ENCODE measurements around the gene SMTN. TPM values are rescaled to one million over a fixed set of nuclear protein-coding genes. Genes with fewer than 3 reads are reported as not detected.

The SMTN gene
- 1 to 10 TPM in 2 of 3 donors, under 1 TPM in 1; 0.49 to 2.7 (median 1.5) TPM for polyA plus RNA-seq

GRCh38 chr22:31080848-31081649 is at the start of gene SMTN:
TSS of gene SMTN (plus strand) at chr22:31081318. CDS start at chr22:31083259, 1,941 bp downstream.
- Mint-ChIP-seq H3K36me3 (no peaks in the 10 kb centered on the region), H3K9me3 (no peaks in the 10 kb centered on the region), H3K27me3 (ENCODE audit: low read depth in 3 of 3) (peaks cover 0 to 2% (median 2%) of the 10 kb centered on the region in 3 donors), H3K4me3 (peak within 1 kb of the TSS; percentile 80 to 89 (median 87)), H3K27ac (peak within 1 kb of the TSS; percentile 23 to 82 (median 60)), H3K4me1 (peaks cover 30 to 31% of the 10 kb centered on the region in 2 donors)
- DNase-seq, result peak; percentile 87 to 89 (median 88)

- DNase-seq, result peak in 1 of 3 donors; percentile 3
- no peaks in the 10 kb centered on the region for H3K9me3 Mint-ChIP-seq
- peaks cover 0 to 4% (median 0%) of the 10 kb centered on the region in 3 donors for H3K27me3 Mint-ChIP-seq (ENCODE audit: low read depth in 3 of 3)
- no peak overlapping the region for H3K4me3 Mint-ChIP-seq
- no peaks in the 10 kb centered on the region for H3K4me1 Mint-ChIP-seq
- no peak overlapping the region for H3K27ac Mint-ChIP-seq
- no peaks in the 10 kb centered on the region for H3K36me3 Mint-ChIP-seq
Measured at GRCh38 chr22:31036671-31037550, 44.2 kb upstream of the SMTN start.

DNA sequence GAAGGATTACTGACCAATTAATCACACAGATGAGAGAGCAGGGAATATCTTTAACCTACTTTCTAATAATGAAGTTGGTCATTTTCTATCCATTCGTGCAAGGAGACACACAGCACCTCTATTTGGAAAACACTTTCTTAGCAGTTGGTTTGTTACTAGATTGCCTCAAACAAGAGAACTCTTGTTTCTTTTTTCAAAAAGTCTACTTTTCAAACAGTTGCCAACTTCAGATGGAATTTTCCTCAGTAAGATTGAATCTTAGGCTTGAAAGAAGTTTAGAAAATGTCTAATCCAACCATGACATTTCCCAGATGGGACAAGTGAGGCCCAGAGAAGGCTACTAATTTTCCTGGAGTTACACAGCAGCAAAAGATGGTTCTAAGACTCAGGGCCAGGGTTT is 42.4 kb upstream of the SMTN start:
- Mint-ChIP-seq H3K4me1 (no peaks in the 10 kb centered on the region), H3K27ac (no peak overlapping the region), H3K4me3 (no peak overlapping the region), H3K36me3 (no peaks in the 10 kb centered on the region), H3K27me3 (ENCODE audit: low read depth in 3 of 3) (peaks cover 0 to 4% (median 0%) of the 10 kb centered on the region in 3 donors), H3K9me3 (no peaks in the 10 kb centered on the region)
- no peak for DNase-seq

- no peak overlapping the region for H3K27ac Mint-ChIP-seq
- H3K4me3 Mint-ChIP-seq, result no peak overlapping the region
- no peak for DNase-seq
- H3K36me3 Mint-ChIP-seq, result no peaks in the 10 kb centered on the region
- H3K27me3 Mint-ChIP-seq (ENCODE audit: low read depth in 3 of 3), result peaks cover 0 to 4% (median 3%) of the 10 kb centered on the region in 3 donors
- H3K9me3 Mint-ChIP-seq, result no peaks in the 10 kb centered on the region
- H3K4me1 Mint-ChIP-seq, result no peaks in the 10 kb centered on the region
Measured at GRCh38 chr22:31039393-31039792, 41.7 kb upstream of the SMTN start.

DNA sequence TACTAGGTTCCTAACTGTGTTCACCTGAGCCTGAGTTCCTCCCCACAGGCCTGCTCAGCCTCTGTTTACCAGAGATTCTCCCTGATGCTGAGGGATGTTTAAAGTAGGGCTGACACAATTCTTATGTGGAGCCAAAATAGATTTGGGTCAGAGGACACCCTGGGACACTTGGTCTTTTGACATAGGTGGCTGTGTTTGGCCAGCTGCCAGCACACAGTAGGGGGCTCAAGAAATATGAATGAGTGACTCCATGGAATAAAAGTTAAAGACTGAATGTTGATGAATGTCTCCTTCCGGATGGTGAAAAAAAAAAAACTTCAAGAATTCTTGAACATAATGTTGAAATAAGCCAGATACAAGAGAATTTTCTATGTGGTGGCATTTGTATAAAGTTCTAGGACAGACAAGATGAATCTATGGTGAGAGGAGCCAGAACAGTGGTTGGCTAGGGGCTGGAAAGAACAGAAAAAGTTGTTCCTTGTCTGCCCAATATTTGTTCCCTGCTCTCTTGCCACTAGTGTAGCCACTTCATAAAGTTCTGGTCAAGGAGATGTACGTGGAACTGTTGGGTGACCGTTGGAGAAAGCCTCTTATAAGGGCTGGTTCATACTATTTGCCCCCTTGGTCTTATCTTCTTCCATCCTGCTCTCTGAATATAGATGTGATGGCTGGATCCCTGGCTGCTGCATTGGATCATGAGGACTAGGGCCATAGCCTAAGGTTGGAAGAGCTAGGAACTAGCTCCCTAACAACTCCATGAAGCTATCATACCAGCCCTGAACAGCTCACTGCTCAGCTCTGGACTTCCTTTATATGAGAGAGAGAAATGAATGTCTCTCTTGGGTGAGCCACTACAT is 40.3 kb upstream of the SMTN start:
- H3K36me3 Mint-ChIP-seq, result no peaks in the 10 kb centered on the region
- no peak for DNase-seq
- H3K4me3 Mint-ChIP-seq, result no peak overlapping the region
- H3K9me3 Mint-ChIP-seq, result peaks cover 0 to 2% (median 0%) of the 10 kb centered on the region in 6 donors
- peaks cover 0 to 1% of the 10 kb centered on the region in 2 donors for H3K4me1 Mint-ChIP-seq
- peaks cover 0 to 6% (median 4%) of the 10 kb centered on the region in 3 donors for H3K27me3 Mint-ChIP-seq (ENCODE audit: low read depth in 3 of 3)
- no peak overlapping the region for H3K27ac Mint-ChIP-seq

DNA sequence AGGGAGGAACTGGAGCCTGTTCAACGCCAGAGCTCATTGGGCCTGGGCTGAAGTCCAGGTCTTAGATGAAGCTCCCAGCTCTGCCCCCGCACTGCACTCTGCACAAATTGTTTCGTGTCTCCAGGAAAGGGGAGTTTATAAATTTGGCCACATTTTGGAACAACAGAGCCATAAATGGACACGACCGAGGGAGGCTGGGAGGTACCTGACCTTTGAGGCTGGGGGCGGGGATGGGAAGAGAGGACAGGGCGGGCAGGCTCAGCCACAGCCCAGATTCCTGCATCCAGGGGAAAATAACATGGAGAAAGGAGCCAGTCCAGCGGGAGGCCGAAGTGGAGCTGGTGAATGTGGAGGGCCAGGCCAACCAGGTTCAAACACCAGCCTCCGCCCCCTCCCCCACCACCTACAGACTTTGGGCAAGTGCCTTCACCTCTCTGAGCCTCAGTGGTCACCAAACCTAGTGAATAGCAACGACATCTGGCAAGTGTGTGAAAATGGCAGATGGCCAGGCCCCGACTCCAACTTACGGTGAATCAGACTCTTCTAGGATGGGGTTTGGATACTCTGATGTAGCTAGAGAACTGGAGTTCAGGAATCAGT is 36.8 kb upstream of the SMTN start:
- peaks cover 7 to 14% of the 10 kb centered on the region in 2 donors for H3K4me1 Mint-ChIP-seq
- no peak for DNase-seq
- no peak overlapping the region for H3K27ac Mint-ChIP-seq
- peaks cover 0 to 6% (median 2%) of the 10 kb centered on the region in 3 donors for H3K27me3 Mint-ChIP-seq (ENCODE audit: low read depth in 3 of 3)
- peaks cover 0 to 2% (median 0%) of the 10 kb centered on the region in 6 donors for H3K9me3 Mint-ChIP-seq
- no peaks in the 10 kb centered on the region for H3K36me3 Mint-ChIP-seq
- no peak overlapping the region for H3K4me3 Mint-ChIP-seq

- DNase-seq, result no peak
- Mint-ChIP-seq H3K4me1 (peaks cover 7 to 14% of the 10 kb centered on the region in 2 donors), H3K4me3 (no peak overlapping the region), H3K36me3 (no peaks in the 10 kb centered on the region), H3K27ac (peak overlapping the region in 3 of 6 donors; percentile 9 to 75 (median 51)), H3K9me3 (peaks cover 0 to 2% (median 0%) of the 10 kb centered on the region in 6 donors), H3K27me3 (ENCODE audit: low read depth in 3 of 3) (peaks cover 0 to 7% (median 0%) of the 10 kb centered on the region in 3 donors)
Measured at GRCh38 chr22:31045900-31046538, 35.1 kb upstream of the SMTN start.

GRCh38 chr22:31046539-31047226 is 34.4 kb upstream of the SMTN start:
- Mint-ChIP-seq H3K4me1 (peaks cover 7 to 14% of the 10 kb centered on the region in 2 donors), H3K4me3 (no peak overlapping the region), H3K9me3 (peaks cover 0 to 2% (median 0%) of the 10 kb centered on the region in 6 donors), H3K36me3 (no peaks in the 10 kb centered on the region), H3K27ac (no peak overlapping the region), H3K27me3 (ENCODE audit: low read depth in 3 of 3) (peaks cover 0 to 7% (median 0%) of the 10 kb centered on the region in 3 donors)
- DNase-seq, result no peak

- Mint-ChIP-seq H3K27me3 (ENCODE audit: low read depth in 3 of 3) (peaks cover 0 to 7% (median 0%) of the 10 kb centered on the region in 3 donors), H3K27ac (no peak overlapping the region), H3K4me3 (no peak overlapping the region), H3K36me3 (no peaks in the 10 kb centered on the region), H3K4me1 (peaks cover 7 to 14% of the 10 kb centered on the region in 2 donors), H3K9me3 (peaks cover 0 to 2% (median 0%) of the 10 kb centered on the region in 6 donors)
- no peak for DNase-seq
Measured at GRCh38 chr22:31048570-31048969, 32.5 kb upstream of the SMTN start.

GRCh38 chr22:31049815-31050420 is 31.2 kb upstream of the SMTN start:
- Mint-ChIP-seq H3K27me3 (ENCODE audit: low read depth in 3 of 3) (peaks cover 0 to 5% (median 0%) of the 10 kb centered on the region in 3 donors), H3K4me3 (no peak overlapping the region), H3K4me1 (peaks cover 7 to 14% of the 10 kb centered on the region in 2 donors), H3K27ac (no peak overlapping the region), H3K9me3 (peaks cover 0 to 2% (median 0%) of the 10 kb centered on the region in 6 donors), H3K36me3 (no peaks in the 10 kb centered on the region)
- DNase-seq, result no peak

DNA sequence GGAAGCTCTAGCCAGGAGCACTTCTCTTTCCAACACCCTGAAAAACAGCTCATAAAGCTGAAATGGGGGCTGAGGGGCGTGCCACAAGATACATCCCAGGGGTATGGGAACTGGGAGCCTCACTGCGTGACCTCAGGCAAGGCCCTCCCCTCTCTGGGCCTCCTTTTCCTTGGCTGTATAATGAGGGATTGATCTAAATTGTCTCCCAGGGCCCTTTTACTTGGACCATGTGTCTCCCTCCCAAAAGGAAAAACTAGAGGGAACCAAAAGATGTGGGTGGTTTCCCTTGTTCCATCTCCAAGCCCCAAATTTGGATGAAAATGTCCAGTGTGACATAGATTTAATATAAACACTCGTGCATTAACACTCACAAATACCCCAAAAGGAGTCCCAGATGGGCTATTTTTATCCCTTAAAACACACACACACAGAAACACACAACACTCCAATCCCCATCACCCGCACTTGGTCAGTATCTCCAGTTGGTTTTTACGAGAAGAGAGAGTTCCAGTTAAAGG is 25.9 kb upstream of the SMTN start:
- no peak overlapping the region for H3K4me3 Mint-ChIP-seq
- no peak overlapping the region for H3K27ac Mint-ChIP-seq
- no peak for DNase-seq
- no peaks in the 10 kb centered on the region for H3K4me1 Mint-ChIP-seq
- peaks cover 0 to 4% (median 2%) of the 10 kb centered on the region in 3 donors for H3K27me3 Mint-ChIP-seq (ENCODE audit: low read depth in 3 of 3)
- H3K9me3 Mint-ChIP-seq, result no peaks in the 10 kb centered on the region
- H3K36me3 Mint-ChIP-seq, result no peaks in the 10 kb centered on the region
